Stimulated activated CD8-positive, alpha-beta memory T cell treated with anti-CD3 and anti-CD28 coated beads, Interleukin-12 subunit alpha, Interleukin-12 subunit beta, amount 100 ng/mL, for 1 hour (primary cell): ENCODE measurements around the gene SMNDC1.

Source experiments
- DNase-seq: peaks from one replicate; pipeline ENCODE4 v3.0.0-alpha.2; 2020; ENCODE audit warnings: low read depth

Gene SMNDC1

GRCh38 chr10:110327262-110327914 is 22.7 kb upstream of the SMNDC1 start:
- DNase-seq: no peak

GRCh38 chr10:110326351-110327032 is 21.8 kb upstream of the SMNDC1 start:
- DNase-seq: no peak

GRCh38 chr10:110324805-110325280 is 20.1 kb upstream of the SMNDC1 start:
- no peak for DNase-seq

- DNase-seq: no peak
These were observed 19.6 kb upstream of the SMNDC1 start for GRCh38 chr10:110324201-110324804.

GRCh38 chr10:110323503-110323902 is 18.8 kb upstream of the SMNDC1 start:
- no peak for DNase-seq

GRCh38 chr10:110321869-110322620 is 17.3 kb upstream of the SMNDC1 start:
- DNase-seq: no peak

GRCh38 chr10:110317866-110318850 is 13.4 kb upstream of the SMNDC1 start:
- DNase-seq: no peak

- no peak for DNase-seq
These were observed 9.0 kb upstream of the SMNDC1 start for GRCh38 chr10:110313674-110314073.

GRCh38 chr10:110312206-110312605 is 7.5 kb upstream of the SMNDC1 start:
- DNase-seq: no peak

- DNase-seq: peak; percentile 12
These were observed 6.7 kb upstream of the SMNDC1 start for GRCh38 chr10:110311357-110311949.

- DNase-seq: no peak
These were observed 6.0 kb upstream of the SMNDC1 start for GRCh38 chr10:110310741-110311140.

GRCh38 chr10:110307805-110308204 is 3.1 kb upstream of the SMNDC1 start:
- DNase-seq: no peak

- no peak for DNase-seq
These were observed 1.7 kb upstream of the SMNDC1 start for GRCh38 chr10:110306452-110306768.

GRCh38 chr10:110305767-110306451 is 1.2 kb upstream of the SMNDC1 start:
- DNase-seq: peak; percentile 23

- DNase-seq: no peak
These were observed 333 bp downstream of the SMNDC1 start for GRCh38 chr10:110304394-110304779.

- no peak for DNase-seq
These were observed 1.0 kb downstream of the SMNDC1 start for GRCh38 chr10:110303681-110304080.

- DNase-seq: no peak
These were observed 4.2 kb downstream of the SMNDC1 start for GRCh38 chr10:110300486-110300986.

GRCh38 chr10:110296966-110297365 is 7.8 kb downstream of the SMNDC1 start:
- DNase-seq: no peak

- DNase-seq: no peak
These were observed 17.9 kb downstream of the SMNDC1 start for GRCh38 chr10:110286841-110287240.

- no peak for DNase-seq
These were observed 19.2 kb downstream of the SMNDC1 start for GRCh38 chr10:110285501-110285900.
